Subcutaneous adipose tissue (tissue), 4 donors: ENCODE measurements around the gene COMMD3. TPM values are rescaled to one million over a fixed set of nuclear protein-coding genes. Genes with fewer than 3 reads are reported as not detected.

Experiments
- CTCF ChIP-seq: fragments of 450-650 bp; IDR thresholded peaks from one replicate; pipeline ENCODE4 v1.5.1; 2016; ENCODE audit warnings: low read depth, mild to moderate bottlenecking, control low read depth, antibody characterized with exemption, moderate library complexity
- small RNA-seq: library from RNA; depleted of rRNA; stranded (forward); fragments of <200 nt; gene quantifications from one replicate; pipeline ENCODE3, GENCODE V24; 2016
- total RNA-seq, 4 donors: library from RNA; depleted of rRNA; stranded (reverse); fragments of >200 nt; gene quantifications; one replicate each; pipeline ENCODE4 v1.1.0, GENCODE V29; 2016

COMMD3 gene
- total RNA-seq, 4 donors from 2014 or later, result 25.6 to 38.3 (median 31.6) TPM

DNA sequence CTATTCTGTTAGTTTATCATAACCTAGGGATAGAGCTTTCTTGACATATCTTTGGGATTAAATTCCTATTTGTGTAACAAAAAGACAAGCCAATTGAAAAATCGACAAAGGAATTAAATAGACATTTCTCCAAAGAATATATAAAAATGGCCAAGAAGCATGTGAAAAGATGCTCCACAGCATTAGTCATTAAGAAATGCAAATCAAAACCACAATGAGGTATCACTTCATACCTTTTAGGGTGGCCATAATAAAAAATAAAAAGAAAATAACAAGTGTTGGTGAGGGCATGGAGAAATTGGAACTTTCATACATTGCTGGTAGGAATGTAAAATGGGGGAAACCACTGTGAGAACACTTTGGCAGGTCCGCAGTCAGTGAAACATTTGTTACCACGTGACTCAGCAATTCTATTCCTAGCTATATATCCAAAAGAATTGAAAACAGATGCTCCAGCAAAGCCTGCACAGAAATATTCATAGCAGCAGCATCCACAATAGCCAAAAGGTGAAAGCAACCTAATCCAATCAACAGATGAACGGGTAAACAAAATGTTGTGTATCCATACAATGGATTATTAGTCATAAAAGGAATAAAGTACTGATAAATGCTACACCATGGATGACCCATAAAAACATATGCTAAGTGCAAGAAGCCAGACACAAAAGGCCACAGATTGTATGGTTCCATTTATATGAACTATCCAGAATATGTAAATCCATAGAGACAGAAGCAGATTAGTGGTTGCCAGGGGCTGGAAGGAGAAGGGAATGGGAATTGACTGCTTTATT lies 49.7 kb downstream of the COMMD3 start:
- TF ChIP-seq CTCF, result no peak

- no peak for TF ChIP-seq CTCF
These were observed 50.2 kb downstream of the COMMD3 start for GRCh38 chr10:22366435-22366703.

DNA sequence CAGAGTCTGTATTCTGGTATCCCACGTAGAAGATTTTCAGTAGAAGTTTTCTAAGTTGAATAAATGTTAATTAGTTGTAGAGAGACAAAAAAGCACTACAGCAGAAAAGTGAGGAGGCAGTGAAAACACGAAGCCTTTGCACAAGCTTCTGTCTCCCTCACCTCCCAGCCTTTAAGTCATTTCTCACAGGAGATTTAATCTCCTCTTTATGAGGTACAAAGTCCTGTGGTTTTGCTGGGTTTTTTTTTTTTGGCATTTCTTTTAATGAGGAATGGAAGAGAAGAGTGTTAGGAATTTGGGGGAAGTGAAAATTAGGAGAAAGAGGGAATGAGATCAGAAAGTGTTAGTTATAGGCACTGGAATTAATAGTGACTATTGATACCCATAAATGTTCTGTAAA lies 50.6 kb downstream of the COMMD3 start:
- no peak for TF ChIP-seq CTCF

- TF ChIP-seq CTCF, result no peak
These were observed 51.3 kb downstream of the COMMD3 start for GRCh38 chr10:22367471-22367870.

DNA sequence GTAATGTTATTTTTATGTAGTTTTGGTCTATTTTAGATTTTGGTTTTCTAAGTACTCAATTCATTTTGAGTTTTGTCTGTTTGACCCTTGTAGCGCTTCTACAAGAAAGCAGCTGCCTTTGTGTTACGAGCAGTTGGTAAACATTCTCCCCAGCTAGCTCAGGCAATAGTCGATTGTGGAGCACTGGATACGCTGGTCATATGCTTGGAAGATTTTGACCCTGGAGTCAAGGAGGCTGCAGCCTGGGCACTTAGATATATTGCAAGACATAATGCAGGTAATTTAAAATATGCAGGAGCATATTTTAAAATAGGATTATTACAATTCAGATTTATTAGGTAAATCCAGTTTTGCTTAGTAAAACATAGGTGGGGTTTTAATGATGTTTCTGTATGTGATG lies 52.2 kb downstream of the COMMD3 start:
- TF ChIP-seq CTCF, result no peak

DNA sequence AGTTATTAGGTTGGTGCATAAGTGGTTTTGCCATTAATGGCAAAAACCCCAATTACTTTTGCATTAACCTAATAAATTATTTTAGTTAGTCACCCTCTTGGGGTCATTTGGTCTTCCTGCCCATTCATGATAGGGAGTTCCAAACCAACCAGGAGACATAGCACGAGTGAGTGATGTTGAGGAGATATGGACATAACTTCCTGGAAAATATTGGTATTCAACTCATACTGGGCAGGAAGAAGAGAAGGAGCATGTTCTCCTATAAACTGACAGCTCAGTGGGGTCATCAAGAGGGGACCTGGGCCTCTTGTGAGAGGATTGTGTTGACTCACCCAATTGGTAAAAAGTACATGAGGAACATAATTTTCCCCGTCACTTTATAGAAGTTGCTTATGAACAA lies 52.8 kb downstream of the COMMD3 start:
- no peak for TF ChIP-seq CTCF

GRCh38 chr10:22369434-22370072 lies 53.4 kb downstream of the COMMD3 start:
- TF ChIP-seq CTCF, result no peak

Small RNA genes lying within 50 kb of the gene (small RNA-seq; reads per million reads assigned to genes)
- not detected for gene AL158211.3

Other genes starting within 250 kb of the COMMD3 start
- not detected for gene EBLN1, start 98.4 kb upstream of the COMMD3 start, total RNA-seq
- gene BMI1, start 4.7 kb downstream of the COMMD3 start, total RNA-seq, result 10 to 100 TPM; 47.7 to 77.0 (median 50.2) TPM
- under 1 TPM in 1 of 4 donors, not detected in 3; 0.34 TPM for gene SPAG6, start 29.1 kb downstream of the COMMD3 start, total RNA-seq